GM19328 (cell line): ENCODE results near the gene FKBP5.
"Not testable (repeated sequence)": the region's sequence is repeated elsewhere in the genome, so short reads cannot be mapped to it uniquely, and the experiment has no call there.

Experiments used
- ATAC-seq: cut with Tn5 transposase; IDR thresholded peaks from one replicate; pipeline ENCODE4 v1.9.1; 2021; ENCODE audit warnings: mild to moderate bottlenecking, moderate library complexity; ENCODE audit not compliant: unreplicated experiment

The FKBP5 gene

GRCh38 chr6:35724059-35724458, 35.3 kb upstream of the FKBP5 start:
- ATAC-seq, result no peak

GRCh38 chr6:35723587-35723986, 34.9 kb upstream of the FKBP5 start:
- no peak for ATAC-seq

- ATAC-seq, result no peak
Observed at GRCh38 chr6:35722121-35722761, 33.5 kb upstream of the FKBP5 start.

GRCh38 chr6:35719830-35720733, 31.4 kb upstream of the FKBP5 start:
- ATAC-seq, result no peak

GRCh38 chr6:35719404-35719829, 30.7 kb upstream of the FKBP5 start:
- no peak for ATAC-seq

GRCh38 chr6:35718911-35719381, 30.2 kb upstream of the FKBP5 start:
- ATAC-seq, result no peak

GRCh38 chr6:35718375-35718736, 29.6 kb upstream of the FKBP5 start:
- no peak for ATAC-seq

- no peak for ATAC-seq
Observed at GRCh38 chr6:35717449-35718374, 29.0 kb upstream of the FKBP5 start.

- ATAC-seq, result no peak
Observed at GRCh38 chr6:35716798-35717197, 28.1 kb upstream of the FKBP5 start.

- ATAC-seq, result no peak
Observed at GRCh38 chr6:35713006-35713767, 24.5 kb upstream of the FKBP5 start.

GRCh38 chr6:35711731-35712130, 23.0 kb upstream of the FKBP5 start:
- ATAC-seq, result no peak

GRCh38 chr6:35710241-35710847, 21.6 kb upstream of the FKBP5 start:
- no peak for ATAC-seq

GRCh38 chr6:35708585-35708984, 19.9 kb upstream of the FKBP5 start:
- no peak for ATAC-seq

- ATAC-seq, result no peak
Observed at GRCh38 chr6:35707714-35708407, 19.1 kb upstream of the FKBP5 start.

GRCh38 chr6:35706468-35706867, 17.8 kb upstream of the FKBP5 start:
- no peak for ATAC-seq

GRCh38 chr6:35703554-35703953, 14.8 kb upstream of the FKBP5 start:
- no peak for ATAC-seq

- no peak for ATAC-seq
Observed at GRCh38 chr6:35698858-35699257, 10.1 kb upstream of the FKBP5 start.

GRCh38 chr6:35698430-35698829, 9.7 kb upstream of the FKBP5 start:
- not testable (repeated sequence) for ATAC-seq

GRCh38 chr6:35694462-35694861, 5.7 kb upstream of the FKBP5 start:
- no peak for ATAC-seq
